NOMO-1 (cell line): ENCODE results near the gene CBFA2T2.
"Not testable (repeated sequence)": the region's sequence is repeated elsewhere in the genome, so short reads cannot be mapped to it uniquely, and the experiment has no call there.

Source experiments
- DNase-seq, 2 experiments: peaks; one replicate each; lab custom pipeline; 2025; ENCODE audit not compliant: unreplicated experiment in 2 of 2; lab: John Stamatoyannopoulos, UW

CBFA2T2 gene

DNA sequence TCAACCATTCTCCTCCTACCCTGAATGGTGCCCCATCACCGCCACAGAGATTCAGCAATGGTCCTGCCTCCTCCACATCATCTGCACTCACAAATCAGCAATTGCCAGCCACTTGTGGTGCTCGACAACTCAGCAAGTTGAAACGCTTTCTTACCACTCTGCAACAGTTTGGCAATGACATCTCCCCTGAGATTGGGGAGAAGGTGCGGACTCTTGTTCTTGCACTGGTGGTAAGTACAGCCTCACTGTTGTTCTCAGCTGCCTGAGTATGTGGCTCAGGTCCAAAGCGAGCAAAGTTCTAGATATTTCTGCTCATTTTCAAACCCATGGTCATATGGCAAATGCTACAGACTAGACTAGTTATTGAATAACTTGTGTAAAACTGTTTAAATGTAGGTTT, 121.2 kb downstream of the CBFA2T2 start:
- no peak for DNase-seq

DNA sequence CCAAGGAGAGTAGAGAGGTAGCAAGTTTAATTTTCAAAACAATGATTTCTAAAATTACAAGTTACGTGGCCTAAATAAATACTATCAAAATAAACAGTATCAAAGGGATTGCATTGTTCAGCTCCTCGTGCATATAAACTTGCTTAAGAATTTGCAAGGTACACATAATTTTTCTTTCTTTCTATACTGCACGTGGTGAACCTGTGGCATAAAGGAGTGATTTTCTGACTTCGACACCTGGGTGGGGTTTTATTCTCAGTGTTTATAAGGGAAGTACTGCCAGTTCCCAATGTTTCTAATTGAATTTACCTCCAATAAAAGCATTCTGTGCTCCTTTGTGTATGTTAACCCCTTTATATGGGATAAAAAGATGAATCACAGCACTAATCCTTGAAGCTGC, 122.1 kb downstream of the CBFA2T2 start:
- DNase-seq, result no peak

DNA sequence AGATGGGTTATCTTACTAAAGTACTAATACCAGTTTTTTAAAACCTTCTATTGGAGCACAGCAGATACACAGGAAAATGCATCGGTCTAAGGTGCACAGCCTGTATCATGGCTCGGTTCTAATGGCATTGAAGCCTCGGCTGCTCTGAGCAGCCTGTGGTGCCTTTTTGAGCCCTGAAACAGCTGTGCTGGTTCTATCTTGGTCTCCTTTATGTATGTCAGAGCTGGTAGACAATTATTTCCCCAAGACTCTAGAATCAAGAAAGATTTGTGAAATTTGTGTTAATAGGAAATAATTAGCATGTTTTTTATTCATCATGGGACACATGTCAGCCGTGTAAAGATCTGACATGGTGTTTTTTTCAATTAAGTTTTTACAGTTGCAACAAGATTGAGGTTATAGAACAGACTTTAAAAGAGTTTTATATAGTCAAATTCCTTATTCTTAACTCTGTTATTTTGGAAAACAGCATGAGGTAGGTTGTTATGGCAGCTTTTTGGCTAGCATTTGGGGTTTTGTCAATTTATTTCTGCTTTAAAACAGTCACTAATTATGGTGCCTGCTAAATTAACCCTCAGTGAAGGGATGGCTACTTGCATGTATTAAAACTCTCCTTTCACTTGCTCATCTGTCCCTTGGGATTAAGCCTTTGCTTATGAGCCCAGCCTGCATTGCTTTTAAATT, 132.0 kb downstream of the CBFA2T2 start:
- DNase-seq, result no peak

DNA sequence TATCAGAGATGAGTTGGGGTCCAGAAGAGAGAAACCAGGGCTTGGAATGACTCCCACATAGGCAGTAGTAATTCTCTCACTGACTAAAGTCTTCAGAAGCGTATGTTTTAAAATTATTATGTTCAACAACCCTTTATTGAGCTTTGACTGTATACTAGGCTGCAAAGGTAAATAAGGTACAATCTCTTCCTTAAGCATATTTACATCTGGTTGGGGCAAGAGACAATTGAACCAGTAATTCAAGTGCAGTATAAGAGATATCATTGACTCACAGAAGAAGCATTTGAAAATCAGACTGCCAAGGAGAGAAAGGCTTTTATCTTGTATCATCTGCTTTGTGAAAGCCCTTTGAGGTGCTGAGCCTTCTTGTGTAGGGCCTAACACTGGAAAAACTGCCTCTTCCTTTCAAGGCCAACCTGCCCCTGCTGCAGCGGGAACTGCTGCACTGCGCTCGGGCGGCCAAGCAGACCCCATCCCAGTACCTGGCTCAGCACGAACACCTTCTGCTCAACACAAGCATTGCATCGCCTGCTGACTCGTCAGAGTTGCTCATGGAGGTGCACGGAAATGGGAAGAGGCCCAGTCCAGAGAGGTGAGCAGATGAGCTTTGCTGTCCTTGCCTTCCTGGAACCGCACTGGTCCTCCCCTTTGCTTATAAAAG, 132.9 kb downstream of the CBFA2T2 start:
- no peak for DNase-seq

DNA sequence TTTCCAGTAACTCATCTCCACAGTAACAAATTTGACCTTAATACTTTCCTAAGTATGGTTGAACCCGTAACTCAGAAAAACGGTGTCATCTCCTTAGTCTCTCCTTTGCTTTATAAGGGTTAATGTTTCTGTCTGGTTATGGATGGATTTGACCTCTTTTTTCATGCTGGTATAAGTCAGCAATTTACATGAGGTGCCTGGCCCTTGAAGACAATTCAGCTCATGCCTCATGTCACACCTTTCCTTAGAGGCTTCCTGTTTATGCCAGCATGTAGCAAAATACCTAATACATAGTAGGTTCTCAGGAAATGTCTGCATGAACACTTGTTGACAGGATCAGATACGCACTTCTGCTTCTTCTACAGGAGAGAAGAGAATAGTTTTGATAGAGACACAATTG, 134.5 kb downstream of the CBFA2T2 start:
- no peak for DNase-seq

DNA sequence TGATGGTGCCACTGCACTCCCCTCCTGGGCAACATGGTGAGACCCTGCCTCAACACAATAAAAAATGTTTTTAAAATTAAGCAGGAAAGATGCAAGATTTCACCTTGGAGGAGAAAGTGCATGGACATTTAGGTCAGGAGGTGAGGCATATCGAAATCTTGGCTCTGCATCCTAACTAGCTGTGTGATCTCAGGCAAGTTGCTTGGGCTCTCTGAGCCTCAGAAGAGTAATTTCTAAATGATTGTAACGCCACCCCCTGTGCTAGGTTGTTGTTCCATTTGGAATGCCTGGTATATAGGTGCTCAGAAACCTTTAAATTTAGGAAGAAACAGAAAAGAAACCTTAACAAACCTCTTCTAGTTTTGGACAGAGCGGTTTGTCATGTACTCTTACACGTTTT, 136.3 kb downstream of the CBFA2T2 start:
- DNase-seq, result no peak

DNA sequence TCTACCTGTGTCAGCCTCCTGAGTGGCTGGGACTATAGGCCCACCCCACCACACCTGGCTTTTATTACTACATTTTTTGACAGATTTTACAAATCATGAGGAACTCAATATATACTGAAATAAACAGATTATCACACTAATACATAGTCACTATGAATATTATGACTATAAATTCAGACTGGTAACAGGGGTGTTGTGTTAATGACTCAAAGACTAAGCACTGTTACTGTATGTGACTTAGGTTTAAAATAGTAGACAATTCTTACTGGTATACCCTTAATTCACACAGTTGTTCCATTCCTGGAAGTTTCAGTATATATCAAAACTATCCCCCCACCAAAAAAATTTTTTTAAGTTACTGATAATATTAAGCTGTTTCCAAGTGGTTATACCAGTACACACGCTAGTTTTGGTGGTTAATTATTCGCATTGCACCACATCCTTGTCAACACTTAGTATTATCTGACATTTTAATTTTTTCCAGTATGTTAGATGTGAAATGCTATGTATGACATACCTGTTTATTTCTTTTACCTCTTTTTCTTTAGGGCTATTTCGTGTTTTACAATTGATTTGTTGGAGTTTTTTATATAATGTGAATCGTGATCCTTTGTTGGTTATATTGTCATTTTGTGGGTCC, 137.8 kb downstream of the CBFA2T2 start:
- DNase-seq, result no peak

DNA sequence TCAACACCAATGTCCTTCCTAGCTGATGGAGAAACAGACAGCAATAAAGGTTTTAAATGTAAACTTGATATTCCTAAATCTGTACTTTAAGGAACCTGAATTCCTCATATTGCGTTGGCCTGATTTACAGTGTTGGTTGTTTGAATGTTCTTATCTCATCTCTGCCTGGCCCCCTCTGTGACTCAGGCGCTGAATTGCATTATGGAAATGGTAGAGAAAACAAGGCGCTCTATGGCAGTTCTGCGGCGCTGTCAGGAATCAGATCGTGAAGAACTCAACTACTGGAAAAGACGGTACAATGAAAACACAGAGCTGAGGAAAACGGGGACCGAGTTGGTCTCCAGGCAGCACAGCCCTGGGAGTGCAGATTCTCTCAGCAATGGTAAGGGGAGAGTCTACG, 139.6 kb downstream of the CBFA2T2 start:
- DNase-seq, result no peak

DNA sequence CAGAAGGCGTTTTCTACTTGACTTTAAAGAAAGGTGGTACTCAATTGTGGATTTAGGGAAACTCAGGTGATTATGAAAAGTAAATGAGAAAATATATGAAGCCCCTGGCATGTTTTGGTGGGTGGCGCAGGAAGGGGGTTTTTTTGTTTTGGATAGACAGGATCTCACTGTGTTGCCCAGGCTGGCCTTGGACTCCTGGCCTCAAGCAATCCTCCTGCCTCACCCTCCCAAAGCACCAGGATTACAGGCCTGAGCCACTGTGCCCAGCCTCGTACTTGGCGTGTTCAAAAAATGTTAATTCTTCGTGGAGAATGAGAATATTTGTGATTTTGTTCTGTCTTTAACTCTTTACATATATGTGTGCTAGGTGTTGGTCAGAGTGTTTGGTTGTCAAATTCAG, 140.1 kb downstream of the CBFA2T2 start:
- DNase-seq, result no peak

DNA sequence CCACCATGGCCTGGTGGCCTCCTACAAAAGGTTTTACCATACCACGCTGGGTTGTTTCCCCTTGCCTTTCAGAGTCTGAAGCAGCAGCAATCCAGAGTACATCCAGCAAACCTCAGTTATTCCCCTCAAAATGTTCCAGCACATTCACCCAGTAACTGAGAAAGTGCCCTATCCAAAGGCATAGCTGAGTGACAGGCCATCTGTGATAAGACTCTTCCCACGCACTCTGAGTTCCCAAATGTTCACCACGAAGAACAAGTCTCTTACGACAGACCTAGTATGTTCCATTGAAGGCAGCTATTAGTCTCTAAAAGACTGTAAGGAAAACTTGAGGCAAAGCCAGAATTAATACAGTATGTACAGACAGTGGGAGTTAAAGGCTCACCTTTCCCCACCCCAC, 140.6 kb downstream of the CBFA2T2 start:
- no peak for DNase-seq

DNA sequence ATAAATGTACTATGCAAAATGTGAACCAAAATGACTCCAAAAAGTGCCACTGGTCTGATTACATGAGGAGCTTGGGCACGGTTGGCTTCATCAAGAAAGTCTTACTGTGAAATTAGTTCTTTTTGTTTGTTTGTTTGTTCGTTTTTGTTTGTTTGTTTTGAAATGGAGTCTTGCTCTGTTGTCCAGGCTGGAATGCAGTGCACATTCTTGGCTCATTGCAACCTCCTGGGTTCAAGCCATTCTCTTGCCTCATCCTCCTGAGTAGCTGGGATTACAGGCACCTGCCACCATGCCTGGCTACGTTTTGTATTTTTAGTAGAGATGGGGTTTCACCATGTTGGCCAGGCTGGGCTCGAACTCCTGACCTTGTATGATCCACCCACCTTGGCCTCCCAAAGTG, 142.0 kb downstream of the CBFA2T2 start:
- DNase-seq, result not testable (repeated sequence)

DNA sequence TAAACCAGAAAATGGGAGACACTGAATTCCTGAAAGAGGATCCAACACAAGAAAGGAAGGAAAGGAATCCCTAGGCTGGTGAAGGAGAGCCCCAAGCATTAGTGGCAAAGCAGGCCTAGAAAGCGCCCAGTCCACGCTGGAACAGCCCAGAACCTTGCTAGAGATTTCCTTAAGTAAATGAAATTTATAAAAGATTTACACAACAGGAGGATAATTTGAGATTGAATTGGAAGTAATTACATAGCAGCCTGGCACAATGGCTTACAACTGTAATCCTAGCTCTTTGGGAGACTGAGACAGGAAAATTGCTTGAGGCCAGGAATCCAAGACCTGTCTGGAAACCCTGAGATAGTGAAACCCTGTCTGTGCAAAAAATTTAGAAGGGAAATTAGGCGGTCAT, 145.4 kb downstream of the CBFA2T2 start:
- DNase-seq, result no peak

DNA sequence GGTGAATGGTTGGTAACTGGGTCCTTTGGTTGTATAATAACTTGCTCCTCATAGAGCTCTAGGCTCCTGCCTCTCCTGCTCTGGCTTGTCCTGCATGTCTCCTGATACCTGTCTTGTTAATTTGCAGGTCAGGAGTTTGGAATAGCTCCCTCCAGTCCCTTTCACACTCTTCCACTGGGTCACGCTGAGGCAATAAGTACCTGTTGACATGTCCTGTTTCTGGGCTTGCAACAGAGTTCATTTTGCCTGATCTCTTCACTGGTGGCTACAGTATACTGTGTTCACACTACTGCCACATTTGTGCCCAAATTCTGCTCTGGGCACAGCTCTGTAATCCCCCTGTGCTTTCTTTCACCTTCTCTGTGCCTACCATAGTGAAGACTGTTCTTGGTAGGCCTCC, 146.9 kb downstream of the CBFA2T2 start:
- DNase-seq, result no peak

DNA sequence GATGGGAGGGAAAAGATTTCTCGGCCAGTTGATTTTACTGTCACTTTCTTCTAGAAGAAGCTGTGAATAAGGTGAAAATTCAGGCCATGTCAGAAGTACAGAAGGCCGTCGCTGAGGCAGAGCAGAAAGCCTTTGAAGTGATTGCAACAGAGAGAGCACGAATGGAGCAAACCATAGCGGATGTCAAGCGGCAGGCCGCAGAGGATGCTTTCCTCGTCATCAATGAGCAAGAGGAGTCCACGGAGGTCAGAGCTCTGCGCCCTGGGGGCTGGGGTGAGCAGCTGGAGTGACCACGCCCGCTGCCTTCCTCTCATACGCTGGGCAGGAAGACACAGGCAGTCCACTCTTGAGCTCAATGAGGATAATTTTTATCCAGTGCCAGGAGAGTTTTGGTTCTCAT, 150.4 kb downstream of the CBFA2T2 start:
- DNase-seq, result peak in 1 of 2 experiments; percentile 4

DNA sequence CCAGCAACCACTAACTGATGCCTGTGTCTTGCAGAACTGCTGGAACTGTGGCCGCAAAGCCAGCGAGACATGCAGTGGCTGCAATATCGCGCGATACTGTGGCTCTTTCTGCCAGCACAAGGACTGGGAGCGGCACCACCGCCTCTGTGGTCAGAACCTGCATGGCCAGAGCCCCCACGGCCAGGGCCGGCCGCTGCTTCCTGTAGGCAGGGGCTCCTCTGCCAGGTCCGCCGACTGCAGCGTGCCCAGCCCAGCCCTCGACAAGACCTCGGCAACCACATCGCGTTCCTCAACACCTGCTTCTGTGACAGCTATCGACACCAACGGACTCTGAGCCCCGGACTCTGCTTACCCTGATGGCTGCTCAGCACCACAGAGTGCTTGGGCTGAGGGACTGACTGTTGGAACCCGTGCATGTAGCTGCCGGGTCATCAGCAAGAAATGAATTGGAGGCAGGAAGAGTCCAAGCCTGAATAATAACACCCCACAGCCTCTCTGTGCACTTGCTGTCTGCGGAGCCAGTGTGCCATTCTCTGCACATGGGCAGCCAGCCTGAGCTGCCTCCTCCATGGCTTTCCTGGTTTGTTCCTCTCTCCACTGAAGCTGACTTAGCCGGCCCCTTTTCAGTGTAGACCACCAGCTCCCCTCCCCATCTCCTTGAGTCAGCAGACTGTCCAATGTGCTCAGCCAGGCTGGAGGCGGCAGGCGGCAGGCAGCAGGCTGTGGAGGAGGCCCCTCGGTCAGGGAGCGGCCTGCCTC, 154.6 kb downstream of the CBFA2T2 start:
- DNase-seq, result no peak

DNA sequence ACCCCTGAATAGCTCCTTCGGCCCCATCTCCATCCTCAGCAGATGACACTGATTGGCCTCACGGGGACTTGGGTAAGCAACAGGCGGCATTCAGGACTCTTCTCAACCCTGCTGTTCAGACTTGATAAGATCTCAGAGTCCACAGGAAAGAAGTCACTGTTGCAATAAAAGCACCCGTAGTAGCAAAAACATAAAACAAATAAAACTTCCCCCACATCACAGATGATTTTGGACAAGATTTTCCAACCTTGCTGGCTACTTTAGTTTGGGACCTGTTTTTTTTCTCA, 155.1 kb downstream of the CBFA2T2 start:
- DNase-seq, result no peak

DNA sequence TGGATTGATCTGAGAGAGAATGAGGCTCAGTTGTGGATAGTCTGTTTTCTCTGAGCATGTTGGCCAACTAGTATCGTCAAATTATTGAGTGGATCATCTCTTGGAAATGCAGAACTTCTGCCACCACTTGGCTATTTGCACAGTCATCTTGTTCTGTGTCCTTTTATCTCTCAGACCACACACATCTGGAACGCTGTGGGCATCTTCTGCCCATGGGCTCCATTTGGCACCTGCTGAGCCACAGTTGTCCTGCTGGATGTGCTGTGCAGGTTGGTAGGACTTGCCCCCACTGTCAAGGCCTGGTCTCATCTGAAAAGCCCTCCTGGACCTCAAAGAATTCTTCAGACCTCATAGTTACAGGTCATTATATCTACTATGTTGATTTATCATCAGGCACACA, 155.5 kb downstream of the CBFA2T2 start:
- no peak for DNase-seq

DNA sequence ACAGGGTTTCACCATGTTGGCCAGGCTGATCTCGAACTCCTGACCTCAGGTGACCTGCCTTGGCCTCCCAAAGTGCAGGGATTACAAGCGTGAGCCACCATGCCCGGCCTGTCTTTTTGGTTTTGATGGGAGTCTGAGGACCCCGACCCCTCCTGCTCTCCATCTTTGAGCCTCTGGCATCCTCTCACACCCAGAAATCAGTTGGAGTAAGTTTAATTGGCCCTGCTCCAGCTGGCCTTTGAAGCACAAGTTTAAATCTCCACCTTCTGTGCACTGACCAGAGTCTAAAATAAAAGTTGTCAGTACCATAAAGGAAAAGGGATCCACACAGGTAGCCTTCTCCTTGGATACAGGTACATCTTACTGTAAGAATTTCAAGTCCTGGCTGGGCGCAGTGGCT, 156.3 kb downstream of the CBFA2T2 start:
- no peak for DNase-seq

DNA sequence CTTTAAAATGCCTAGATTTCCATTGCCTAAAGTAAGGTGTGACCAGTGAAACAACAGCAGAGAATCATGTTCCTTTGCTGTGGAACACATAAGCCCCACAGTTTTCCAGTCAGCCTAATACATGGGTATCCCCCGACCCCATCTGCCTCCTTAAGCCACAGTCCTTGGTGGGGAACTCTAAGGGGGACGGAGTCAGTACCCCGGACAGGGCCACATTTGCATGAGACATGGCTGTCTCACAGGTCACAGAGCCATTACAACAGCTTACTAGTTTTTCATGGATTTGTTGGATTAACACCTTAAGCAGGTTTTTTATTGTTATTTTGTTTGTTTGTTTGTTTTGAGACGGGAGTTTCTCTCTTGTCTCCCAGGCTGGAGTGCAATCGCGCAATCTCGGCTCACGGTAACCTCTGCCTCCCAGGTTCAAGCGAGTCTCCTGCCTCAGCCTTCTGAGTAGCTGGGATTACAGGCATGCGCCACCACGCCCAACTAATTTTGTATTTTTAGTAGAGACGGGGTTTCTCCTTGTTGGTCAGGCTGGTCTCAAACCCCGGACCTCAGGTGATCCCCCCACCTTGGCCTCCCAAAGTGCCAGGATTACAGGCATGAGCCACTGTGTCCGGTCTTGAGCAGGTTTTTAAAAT, 157.2 kb downstream of the CBFA2T2 start:
- DNase-seq, result not testable (repeated sequence)

DNA sequence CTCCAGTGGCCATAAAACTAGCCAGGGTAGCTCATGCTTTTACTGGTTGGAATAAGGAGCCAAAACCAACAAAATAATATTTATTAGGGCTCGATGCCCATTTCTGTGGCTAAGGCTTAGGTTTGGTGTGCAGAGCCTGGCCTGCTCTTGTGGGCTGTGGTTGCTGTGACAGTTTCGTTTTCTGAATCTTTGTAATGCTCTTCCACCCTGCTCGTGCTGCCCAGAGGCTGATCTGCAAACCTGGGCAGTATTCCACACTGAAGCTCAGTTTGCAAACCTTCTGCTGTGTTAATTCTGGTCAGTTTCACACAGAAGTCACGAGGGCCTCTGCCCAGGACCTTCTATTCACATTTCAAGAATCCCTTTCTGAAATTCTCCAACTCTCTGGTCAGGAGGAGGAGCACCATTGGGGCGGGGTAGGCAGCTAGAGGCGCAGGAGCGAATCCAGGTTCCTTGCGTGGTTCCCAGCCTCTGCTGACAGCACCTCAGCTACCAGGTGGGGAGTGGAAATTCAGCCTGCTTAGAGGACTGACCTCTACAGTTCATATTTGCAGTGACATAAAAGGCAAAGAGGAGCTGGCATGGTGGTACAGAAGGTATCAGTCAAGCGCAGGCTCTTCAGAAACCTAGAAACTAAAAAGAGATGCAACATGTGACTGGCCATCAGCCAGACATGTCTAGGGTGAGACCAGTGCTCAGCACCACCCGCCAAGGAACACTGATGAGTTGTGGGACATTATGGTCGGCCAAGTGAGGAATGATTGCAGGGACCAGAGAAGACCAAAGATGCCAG, 157.9 kb downstream of the CBFA2T2 start:
- no peak for DNase-seq
